WTC11 (cell line): ENCODE data around the gene RNGTT. TPM values are rescaled to one million over a fixed set of nuclear protein-coding genes. Genes with fewer than 3 reads are reported as not detected.
A peak's percentile ranks its signal among the peaks of the same experiment; 100 is the strongest.
"Not testable (repeated sequence)": the region's sequence is repeated elsewhere in the genome, so short reads cannot be mapped to it uniquely, and the experiment has no call there.

Experiments used
- ATAC-seq: fragments of 200-7000 bp; cut with Tn5 transposase; 2 replicates; pipeline ENCODE4 v1.10.0; 2021; ENCODE audit warnings: mild to moderate bottlenecking, moderate library complexity
- CTCF ChIA-PET: fragments of 300-600 bp; sonication (Branson Sonifier 250); formaldehyde crosslinking; loops from one replicate; lab custom pipeline; 2021; ENCODE audit warnings: antibody characterized with exemption; lab: Charles Lee
- POLR2A ChIA-PET: fragments of 350-600 bp; sonication (Branson Sonifier 250); formaldehyde crosslinking; loops from one replicate; lab custom pipeline; 2021; ENCODE audit warnings: antibody characterized with exemption; lab: Charles Lee
- DNase-seq: peaks from one replicate; pipeline ENCODE4 v3.0.0; 2021; ENCODE audit warnings: low spot score
- H3K27ac Mint-ChIP-seq: 2 replicates; pipeline ENCODE4 v1.8.0; 2021; ENCODE audit warnings: mixed read lengths
- H3K27me3 Mint-ChIP-seq: 2 replicates; pipeline ENCODE4 v1.8.0; 2021; ENCODE audit warnings: low read depth, mild to moderate bottlenecking, moderate library complexity, mixed read lengths
- H3K36me3 Mint-ChIP-seq: 2 replicates; pipeline ENCODE4 v1.8.0; 2021; ENCODE audit warnings: mixed read lengths
- H3K4me1 Mint-ChIP-seq: 2 replicates; pipeline ENCODE4 v1.8.0; 2022; ENCODE audit warnings: mixed read lengths
- H3K4me3 Mint-ChIP-seq: 2 replicates; pipeline ENCODE4 v1.8.0; 2021; ENCODE audit warnings: mild to moderate bottlenecking, moderate library complexity, mixed read lengths
- H3K9me3 Mint-ChIP-seq: 2 replicates; pipeline ENCODE4 v1.8.0; 2021; ENCODE audit warnings: mixed read lengths
- AR ChIP-seq: fragments of 250-450 bp; sonication (Bioruptor Pico); IDR thresholded peaks from 2 replicates; pipeline ENCODE4 v1.9.0; 2021; ENCODE audit warnings: mild to moderate bottlenecking
- CREB1 ChIP-seq: sonication (generic); formaldehyde crosslinking; IDR thresholded peaks from 2 replicates; pipeline ENCODE4 v1.8.0; 2023; ENCODE audit warnings: mild to moderate bottlenecking, missing genetic modification reagents
- CTCF ChIP-seq: fragments of 200-600 bp; IDR thresholded peaks from 2 replicates; pipeline ENCODE4 v1.8.0; 2022; ENCODE audit warnings: antibody characterized with exemption
- FOXK1 ChIP-seq: sonication (generic); formaldehyde crosslinking; IDR thresholded peaks from 2 replicates; pipeline ENCODE4 v1.8.0; 2022; ENCODE audit warnings: mild to moderate bottlenecking, moderate library complexity, missing genetic modification reagents
- GTF2I ChIP-seq: fragments of 250-450 bp; sonication (Bioruptor Pico); conservative IDR thresholded peaks from 2 replicates; pipeline ENCODE4 v1.4.0; 2021; ENCODE audit warnings: mild to moderate bottlenecking
- MYBL2 ChIP-seq: sonication (generic); formaldehyde crosslinking; IDR thresholded peaks from 2 replicates; pipeline ENCODE4 v1.8.1; 2023; ENCODE audit warnings: mild to moderate bottlenecking, moderate library complexity, missing genetic modification reagents
- RELA ChIP-seq: sonication (generic); formaldehyde crosslinking; IDR thresholded peaks from 2 replicates; pipeline ENCODE4 v1.8.1; 2022; ENCODE audit warnings: missing genetic modification reagents, mild to moderate bottlenecking, borderline replicate concordance
- ZNF219 ChIP-seq: sonication (generic); formaldehyde crosslinking; IDR thresholded peaks from 2 replicates; pipeline ENCODE4 v1.8.0; 2023; ENCODE audit warnings: missing genetic modification reagents, mild to moderate bottlenecking, borderline replicate concordance
- ZNF232 ChIP-seq: sonication (generic); formaldehyde crosslinking; IDR thresholded peaks from 2 replicates; pipeline ENCODE4 v1.8.0; 2022; ENCODE audit warnings: mild to moderate bottlenecking, missing genetic modification reagents
- ZNF317 ChIP-seq: sonication (generic); formaldehyde crosslinking; IDR thresholded peaks from 2 replicates; pipeline ENCODE4 v1.8.1; 2023; ENCODE audit warnings: low read depth, mild to moderate bottlenecking, moderate library complexity, missing genetic modification reagents, borderline replicate concordance
- ZNF512 ChIP-seq: sonication (generic); formaldehyde crosslinking; IDR thresholded peaks from 2 replicates; pipeline ENCODE4 v1.8.1; 2022; ENCODE audit warnings: missing genetic modification reagents, borderline replicate concordance
- total RNA-seq: library from RNA; stranded (reverse); gene quantifications from 3 replicates; pipeline ENCODE4 v1.2.3, GENCODE V29; 2021
- TF ChIP-seq, protein P1 (sequence below): sonication (generic); formaldehyde crosslinking; IDR thresholded peaks from 2 replicates; pipeline ENCODE4 v1.8.1; 2023; ENCODE audit warnings: mild to moderate bottlenecking, missing genetic modification reagents
- TF ChIP-seq, protein P2 (sequence below): sonication (generic); formaldehyde crosslinking; IDR thresholded peaks from 2 replicates; pipeline ENCODE4 v1.8.1; 2022; ENCODE audit warnings: low read depth, missing genetic modification reagents, borderline replicate concordance

RNGTT gene
- total RNA-seq, 1 experiment from 2014 or later, result 20.4 TPM

DNA sequence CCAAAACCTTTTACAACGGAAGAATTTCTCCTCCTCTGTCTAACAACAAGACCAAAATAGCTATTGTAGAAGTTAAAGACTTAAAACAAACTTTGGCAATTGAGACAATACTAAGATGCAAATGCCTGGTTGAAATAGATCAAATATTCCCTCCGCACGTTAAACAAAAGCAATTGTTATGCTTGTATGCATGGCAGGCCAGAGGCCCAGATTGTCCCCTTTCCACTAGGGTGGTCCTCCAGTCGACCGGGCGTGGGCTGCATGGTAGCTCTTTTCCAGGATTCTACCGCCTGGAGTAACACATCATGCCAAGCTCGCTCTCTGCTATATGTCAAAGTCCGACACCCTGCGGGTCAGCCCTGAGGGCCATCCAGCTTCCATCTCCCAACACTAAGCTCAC is 234.7 kb downstream of the RNGTT start:
- ChIA-PET CTCF (interaction anchor here (1.1 kb wide), 1 partner anchor 129 kb away, joined by 6 read pairs; no protein-coding TSS in a partner anchor), POLR2A (no interaction called here)
- Mint-ChIP-seq H3K9me3 (peaks cover 4% of the 10 kb centered on the region), H3K4me1 (peaks cover 81% of the 10 kb centered on the region), H3K27me3 (peaks cover 19% of the 10 kb centered on the region), H3K36me3 (peaks cover 4% of the 10 kb centered on the region; the same call in 1 of the 2 replicates), H3K4me3 (peak overlapping the region; percentile 16; the same call in 1 of the 2 replicates), H3K27ac (peak overlapping the region; percentile 28; the same call in 1 of the 2 replicates)
- TF ChIP-seq ZNF512, result no peak
- no peak for TF ChIP-seq GTF2I (CRISPR knock-in tag)
- no peak for TF ChIP-seq ZNF317 (CRISPR knock-in tag)
- TF ChIP-seq, protein P1, sequence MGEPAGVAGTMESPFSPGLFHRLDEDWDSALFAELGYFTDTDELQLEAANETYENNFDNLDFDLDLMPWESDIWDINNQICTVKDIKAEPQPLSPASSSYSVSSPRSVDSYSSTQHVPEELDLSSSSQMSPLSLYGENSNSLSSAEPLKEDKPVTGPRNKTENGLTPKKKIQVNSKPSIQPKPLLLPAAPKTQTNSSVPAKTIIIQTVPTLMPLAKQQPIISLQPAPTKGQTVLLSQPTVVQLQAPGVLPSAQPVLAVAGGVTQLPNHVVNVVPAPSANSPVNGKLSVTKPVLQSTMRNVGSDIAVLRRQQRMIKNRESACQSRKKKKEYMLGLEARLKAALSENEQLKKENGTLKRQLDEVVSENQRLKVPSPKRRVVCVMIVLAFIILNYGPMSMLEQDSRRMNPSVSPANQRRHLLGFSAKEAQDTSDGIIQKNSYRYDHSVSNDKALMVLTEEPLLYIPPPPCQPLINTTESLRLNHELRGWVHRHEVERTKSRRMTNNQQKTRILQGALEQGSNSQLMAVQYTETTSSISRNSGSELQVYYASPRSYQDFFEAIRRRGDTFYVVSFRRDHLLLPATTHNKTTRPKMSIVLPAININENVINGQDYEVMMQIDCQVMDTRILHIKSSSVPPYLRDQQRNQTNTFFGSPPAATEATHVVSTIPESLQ (CRISPR knock-in tag), result no peak
- no peak for TF ChIP-seq ZNF219 (CRISPR knock-in tag)
- TF ChIP-seq MYBL2 (CRISPR knock-in tag), result no peak
- TF ChIP-seq AR (CRISPR knock-in tag), result no peak
- TF ChIP-seq CTCF, result no peak
- no peak for TF ChIP-seq ZNF232 (CRISPR knock-in tag)
- TF ChIP-seq RELA, result no peak
- no peak for TF ChIP-seq CREB1 (CRISPR knock-in tag)
- TF ChIP-seq, protein P2, sequence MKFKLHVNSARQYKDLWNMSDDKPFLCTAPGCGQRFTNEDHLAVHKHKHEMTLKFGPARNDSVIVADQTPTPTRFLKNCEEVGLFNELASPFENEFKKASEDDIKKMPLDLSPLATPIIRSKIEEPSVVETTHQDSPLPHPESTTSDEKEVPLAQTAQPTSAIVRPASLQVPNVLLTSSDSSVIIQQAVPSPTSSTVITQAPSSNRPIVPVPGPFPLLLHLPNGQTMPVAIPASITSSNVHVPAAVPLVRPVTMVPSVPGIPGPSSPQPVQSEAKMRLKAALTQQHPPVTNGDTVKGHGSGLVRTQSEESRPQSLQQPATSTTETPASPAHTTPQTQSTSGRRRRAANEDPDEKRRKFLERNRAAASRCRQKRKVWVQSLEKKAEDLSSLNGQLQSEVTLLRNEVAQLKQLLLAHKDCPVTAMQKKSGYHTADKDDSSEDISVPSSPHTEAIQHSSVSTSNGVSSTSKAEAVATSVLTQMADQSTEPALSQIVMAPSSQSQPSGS (CRISPR knock-in tag), result no peak
- TF ChIP-seq FOXK1, result no peak
- ATAC-seq, result peak; percentile 6
- DNase-seq, result peak; percentile 45

- CTCF ChIA-PET, H3K4me3 Mint-ChIP-seq, H3K9me3 Mint-ChIP-seq, ATAC-seq, DNase-seq, H3K36me3 Mint-ChIP-seq: not testable (repeated sequence)
- Mint-ChIP-seq H3K4me1 (peaks cover 69% of the 10 kb centered on the region), H3K27me3 (peaks cover 19% of the 10 kb centered on the region), H3K27ac (peak overlapping the region; percentile 13; the same call in 1 of the 2 replicates)
- POLR2A ChIA-PET, result interaction anchor here (0.6 kb wide), 1 partner anchor 145 kb away, joined by 4 read pairs; no protein-coding TSS in a partner anchor
Observed at GRCh38 chr6:88726409-88726808, 237.0 kb downstream of the RNGTT start.
